Aorta (tissue), 5 donors: ENCODE data around the gene EFTUD2. TPM values are rescaled to one million over a fixed set of nuclear protein-coding genes. Genes with fewer than 3 reads are reported as not detected.

Experiments
- ATAC-seq: fragments of 200-7000 bp; cut with Tn5 transposase; one replicate; pipeline ENCODE4 v1.9.1; 2022; ENCODE audit warnings: moderate library complexity; ENCODE audit not compliant: low FRiP score
- DNase-seq, 2 donors: peaks; one replicate each; pipeline ENCODE4 v3.0.0-alpha.2; 2020
- H3K27ac ChIP-seq, 2 donors: one replicate each; pipeline ENCODE4 v1.5.1; 2013; ENCODE audit warnings: low read length in 2 of 2, mild to moderate bottlenecking in 2 of 2, moderate library complexity in 2 of 2, control low read depth in 1 of 2, inconsistent platforms in 1 of 2, low read depth in 1 of 2
- H3K27me3 ChIP-seq, 2 donors: one replicate each; pipeline ENCODE4 v1.6.1; 2013; ENCODE audit warnings: control low read depth in 1 of 2, low read length in 1 of 2, mild to moderate bottlenecking in 1 of 2, moderate library complexity in 1 of 2; ENCODE audit not compliant: insufficient read depth in 2 of 2, control insufficient read depth in 1 of 2
- H3K36me3 ChIP-seq, 2 donors: one replicate each; pipeline ENCODE4 v1.6.1; 2013; ENCODE audit warnings: control low read depth in 1 of 2, low read length in 1 of 2, mild to moderate bottlenecking in 1 of 2; ENCODE audit not compliant: insufficient read depth in 2 of 2, control insufficient read depth in 1 of 2
- H3K4me1 ChIP-seq, 2 donors: one replicate each; pipeline ENCODE4 v1.6.1; 2013; ENCODE audit warnings: low read length in 2 of 2, control low read depth in 1 of 2, mild to moderate bottlenecking in 1 of 2, moderate library complexity in 1 of 2; ENCODE audit not compliant: insufficient read depth in 2 of 2, control insufficient read depth in 1 of 2
- H3K4me3 ChIP-seq, 2 donors: one replicate each; pipeline ENCODE4 v1.5.1; 2013; ENCODE audit warnings: low read length in 2 of 2, control low read depth in 1 of 2, mild to moderate bottlenecking in 1 of 2
- H3K9me3 ChIP-seq: one replicate; pipeline ENCODE4 v1.6.1; 2013; ENCODE audit warnings: mild to moderate bottlenecking, low read length; ENCODE audit not compliant: control insufficient read depth
- WGBS, 2 donors: extraction: QIAGEN DNeasy Blood & Tissue Kit; methylation state at CpG; one replicate each; pipeline ENCODE4 v1.1.7; 2013; 5-methylcytosine and 5-hydroxymethylcytosine counted together
- intact Hi-C, 2 donors: fragments of 100-400 bp; cut with DNase I; formaldehyde crosslinking; loops; one replicate each; pipeline versions ENCODE4 v1.14.2 to v1.15.0; 2022
- polyA plus RNA-seq, 2 donors: library from polyadenylated mRNA; stranded (reverse); fragments of 200-250 nt; gene quantifications; one replicate each; pipeline ENCODE4 v1.2.3, GENCODE V29; 2013
- total RNA-seq, 2 donors: library from RNA; stranded (reverse); fragmentation: NEBNext Ultra II Directional; extraction: Animal tissue kit (Norgen Biotek cat#: 25700); gene quantifications; one replicate each; pipeline ENCODE4 v1.2.1, GENCODE V29; 2021
- donor health status: healthy with polysubstance abuse.
- donor health status: Bipolar disorder and iron deficiency.
- donor health status: DM: no; HTN: no; CAD: no.
- donor health status: DM: no; HTN: no; CAD: no.
- donor health status: DM: yes; HTN: yes; CAD: no.

EFTUD2 gene
- total and polyA plus RNA-seq, 4 donors, result 17.8 to 78.6 (median 51.0) TPM

DNA sequence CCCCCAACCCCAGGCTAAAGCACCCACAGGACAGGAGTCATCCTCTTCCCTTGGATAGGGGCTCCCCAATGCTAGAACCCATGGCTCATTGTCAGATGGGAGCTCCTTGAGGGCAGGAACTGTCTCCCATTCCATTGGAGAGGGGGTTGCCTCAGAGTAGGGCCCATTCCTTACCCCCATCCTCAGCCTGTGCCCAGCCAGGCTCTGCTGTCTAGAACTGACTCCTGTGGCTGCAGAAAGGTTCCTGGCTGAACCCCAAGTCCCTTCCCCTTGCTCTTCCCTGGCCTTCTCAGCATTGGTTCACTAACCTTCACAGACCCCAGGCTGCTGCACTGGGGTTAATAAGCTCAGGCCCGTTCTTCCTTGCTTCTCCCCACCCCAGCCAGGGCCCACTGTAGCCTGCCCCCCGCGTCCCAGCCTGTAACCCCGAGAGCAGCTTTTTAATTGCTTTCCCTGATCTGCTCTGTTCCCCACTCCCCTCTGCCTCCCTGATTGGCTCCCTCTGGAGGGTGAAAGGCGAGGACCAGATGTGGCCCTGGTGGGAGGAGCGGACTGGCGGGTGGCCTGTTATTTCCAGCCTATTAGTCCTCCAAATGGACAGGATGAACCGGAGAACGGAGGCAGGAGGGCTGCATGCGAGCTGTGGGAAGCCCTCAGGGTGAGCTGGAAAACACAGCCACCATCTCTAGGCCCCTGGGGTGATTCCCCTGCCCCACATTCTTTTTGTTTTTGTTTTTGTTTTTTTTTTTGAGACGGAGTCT, 22.1 kb upstream of the EFTUD2 start:
- Histone ChIP-seq H3K36me3 (no peaks in the 10 kb centered on the region), H3K9me3 (no peaks in the 10 kb centered on the region), H3K27me3 (no peaks in the 10 kb centered on the region), H3K4me1 (no peaks in the 10 kb centered on the region), H3K4me3 (no peak overlapping the region), H3K27ac (no peak overlapping the region)
- ATAC-seq (no peak), DNase-seq (peak in 1 of 2 donors; percentile 62)
- WGBS, 2 donors, result 83 to 85% methylated on average over 11 of the region's 11 CpGs
- intact Hi-C loops, result loop anchor here in 1 of 2 donors (5.0 kb wide), 1 partner anchor 181 kb away; no protein-coding TSS in a partner anchor

DNA sequence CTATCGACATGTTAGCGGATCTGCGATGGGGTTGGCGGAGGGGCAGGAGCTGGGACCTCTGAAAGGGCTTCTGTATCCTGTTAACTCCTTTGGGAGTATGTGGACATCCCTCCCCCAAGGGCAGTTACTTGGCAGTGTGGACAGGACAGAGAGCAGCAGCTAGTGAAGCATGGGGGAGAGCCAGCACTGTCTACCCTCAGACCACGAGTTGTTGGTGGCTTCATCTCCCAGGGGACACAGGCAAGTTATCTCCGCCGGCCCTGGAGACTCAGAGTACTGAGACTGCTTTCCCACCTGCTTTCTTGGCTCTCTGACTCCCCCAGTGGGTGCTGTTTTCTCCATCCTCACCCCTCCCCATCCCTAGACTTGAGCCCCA, 21.3 kb upstream of the EFTUD2 start:
- DNase-seq, result peak in 1 of 2 donors; percentile 51
- Histone ChIP-seq H3K27ac (no peak overlapping the region), H3K9me3 (no peaks in the 10 kb centered on the region), H3K4me1 (no peaks in the 10 kb centered on the region), H3K4me3 (no peak overlapping the region), H3K27me3 (no peaks in the 10 kb centered on the region), H3K36me3 (no peaks in the 10 kb centered on the region)
- 63 to 69% methylated on average over 7 of the region's 7 CpGs for WGBS, 2 donors
- intact Hi-C loops, result loop anchor here (1.0 to 5.0 kb wide), 3 partner anchors 101 to 182 kb away; no protein-coding TSS in a partner anchor
- ATAC-seq, result no peak

DNA sequence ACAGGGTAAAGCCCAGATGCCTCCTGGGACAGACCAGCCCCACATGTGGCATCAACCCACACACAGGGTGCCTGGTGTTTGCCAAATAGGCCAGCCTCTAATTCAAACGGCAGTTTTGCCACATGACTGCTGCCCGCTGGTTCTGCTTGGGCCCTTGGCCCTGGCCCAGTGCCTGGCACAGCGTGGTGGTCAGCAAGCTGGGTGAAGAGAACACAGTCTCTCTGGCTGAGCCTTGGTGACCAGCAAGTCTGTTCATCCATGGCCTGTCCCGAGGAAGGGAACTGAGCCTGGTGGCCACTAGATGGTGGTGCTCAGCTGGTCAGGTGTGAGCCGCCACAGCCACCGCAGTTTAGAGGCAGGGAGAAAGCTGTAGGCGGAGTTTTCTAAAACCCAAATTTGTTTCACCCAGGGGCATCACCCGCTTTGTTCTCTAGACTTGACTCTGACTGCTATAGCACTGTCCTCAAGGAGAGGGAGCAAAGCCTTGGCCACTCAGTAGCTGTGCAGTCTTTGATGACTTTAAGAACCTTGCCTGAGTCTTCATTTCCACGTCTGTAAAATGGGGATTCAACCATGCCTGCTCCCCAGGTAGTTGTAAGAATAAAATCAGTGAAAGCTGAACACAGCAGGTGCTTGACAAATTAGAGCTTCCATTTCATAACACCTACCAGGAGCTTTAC, 20.8 kb upstream of the EFTUD2 start:
- ATAC-seq (peak; percentile 87), DNase-seq (peak; percentile 87 to 92)
- H3K36me3 ChIP-seq, result no peaks in the 10 kb centered on the region
- intact Hi-C loops, result loop anchor here (1.0 to 5.0 kb wide), 3 partner anchors 101 to 182 kb away; no protein-coding TSS in a partner anchor
- no peak overlapping the region for H3K4me3 ChIP-seq
- no peaks in the 10 kb centered on the region for H3K27me3 ChIP-seq
- H3K4me1 ChIP-seq, result no peaks in the 10 kb centered on the region
- 4% methylated on average over 9 of the region's 9 CpGs for WGBS, 2 donors
- no peaks in the 10 kb centered on the region for H3K9me3 ChIP-seq
- H3K27ac ChIP-seq, result no peak overlapping the region

DNA sequence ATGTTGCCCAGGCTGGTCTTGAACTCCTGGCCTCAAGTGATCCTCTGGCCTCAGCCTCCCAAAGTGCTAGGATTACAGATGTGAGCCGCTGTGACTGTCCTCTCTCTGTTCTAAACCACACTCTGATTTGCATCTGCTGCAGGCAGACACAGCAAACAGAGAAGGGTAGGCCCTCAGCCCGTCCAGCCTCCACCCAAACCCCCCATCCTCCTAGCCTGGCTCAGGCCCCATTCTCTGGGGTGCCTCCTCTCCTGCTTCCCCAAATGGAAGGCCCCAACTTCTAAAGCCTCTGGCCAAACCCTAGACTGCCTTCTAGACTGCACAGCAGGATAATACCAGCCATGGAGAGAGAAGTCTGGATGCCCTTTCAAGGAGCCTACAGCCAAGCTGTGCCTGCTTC, 20.2 kb upstream of the EFTUD2 start:
- no peaks in the 10 kb centered on the region for H3K36me3 ChIP-seq
- 78 to 82% methylated on average over 2 of the region's 2 CpGs for WGBS, 2 donors
- no peak overlapping the region for H3K4me3 ChIP-seq
- H3K4me1 ChIP-seq, result no peaks in the 10 kb centered on the region
- H3K27ac ChIP-seq, result no peak overlapping the region
- ATAC-seq (no peak), DNase-seq (peak; percentile 4 to 31)
- intact Hi-C loops, result no loop called here
- no peaks in the 10 kb centered on the region for H3K27me3 ChIP-seq
- no peaks in the 10 kb centered on the region for H3K9me3 ChIP-seq

DNA sequence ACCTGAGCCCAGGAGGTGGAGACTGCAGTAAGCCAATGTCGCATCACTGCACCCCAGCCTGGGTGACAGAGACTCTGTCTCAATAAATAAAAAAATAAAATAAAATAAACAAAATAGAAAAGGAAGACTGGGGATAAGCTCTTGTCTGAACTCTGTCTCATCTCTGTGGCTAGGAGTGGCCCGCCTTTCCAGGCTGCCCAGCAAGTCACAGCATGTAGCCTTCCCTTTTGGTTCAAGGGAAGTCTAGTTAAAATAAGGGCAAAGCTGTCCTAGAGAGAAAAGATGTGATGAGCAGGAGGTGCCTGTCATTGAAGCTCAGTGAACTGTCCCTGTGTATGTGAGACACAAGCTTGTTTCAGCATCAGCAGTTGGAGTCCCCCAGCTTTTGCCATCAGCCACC, 18.8 kb upstream of the EFTUD2 start:
- intact Hi-C loops, result no loop called here
- H3K27ac ChIP-seq, result no peak overlapping the region
- no peaks in the 10 kb centered on the region for H3K36me3 ChIP-seq
- peak in 1 of 2 donors; percentile 31 for DNase-seq
- no peaks in the 10 kb centered on the region for H3K4me1 ChIP-seq
- ATAC-seq, result no peak
- H3K9me3 ChIP-seq, result no peaks in the 10 kb centered on the region
- WGBS, 2 donors, result 96 to 98% methylated on average over 2 of the region's 2 CpGs
- H3K27me3 ChIP-seq, result no peaks in the 10 kb centered on the region
- no peak overlapping the region for H3K4me3 ChIP-seq

DNA sequence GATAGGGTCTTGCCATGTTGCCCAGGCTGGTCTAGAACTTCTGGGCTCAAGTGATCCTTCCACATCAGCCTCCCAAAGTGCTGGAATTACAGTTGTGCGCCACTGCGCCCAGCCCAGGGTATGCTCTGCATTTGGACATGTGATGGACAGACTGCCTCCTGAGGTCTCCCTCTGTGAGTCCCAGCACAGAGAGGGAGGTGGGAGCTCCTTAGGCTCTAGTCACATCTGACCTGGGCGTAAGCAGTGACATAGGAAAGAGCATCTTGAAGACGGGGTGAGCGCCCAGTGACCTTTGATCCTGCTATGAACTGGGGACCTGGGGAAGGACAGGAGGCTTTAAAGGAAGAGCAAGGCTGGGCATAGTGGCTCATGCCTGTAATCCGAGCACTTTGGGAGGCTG, 18.2 kb upstream of the EFTUD2 start:
- no peak overlapping the region for H3K4me3 ChIP-seq
- no peak for ATAC-seq
- H3K27ac ChIP-seq, result no peak overlapping the region
- peak; percentile 29 to 32 for DNase-seq
- H3K36me3 ChIP-seq, result no peaks in the 10 kb centered on the region
- no peaks in the 10 kb centered on the region for H3K9me3 ChIP-seq
- H3K4me1 ChIP-seq, result no peaks in the 10 kb centered on the region
- no peaks in the 10 kb centered on the region for H3K27me3 ChIP-seq
- intact Hi-C loops, result loop anchor here (2.0 kb wide), 1 partner anchor 215 kb away; the partner anchor contains the start of gene PLCD3 (in 2 of the 2)
- WGBS, 2 donors, result 91 to 92% methylated on average over 6 of the region's 6 CpGs

DNA sequence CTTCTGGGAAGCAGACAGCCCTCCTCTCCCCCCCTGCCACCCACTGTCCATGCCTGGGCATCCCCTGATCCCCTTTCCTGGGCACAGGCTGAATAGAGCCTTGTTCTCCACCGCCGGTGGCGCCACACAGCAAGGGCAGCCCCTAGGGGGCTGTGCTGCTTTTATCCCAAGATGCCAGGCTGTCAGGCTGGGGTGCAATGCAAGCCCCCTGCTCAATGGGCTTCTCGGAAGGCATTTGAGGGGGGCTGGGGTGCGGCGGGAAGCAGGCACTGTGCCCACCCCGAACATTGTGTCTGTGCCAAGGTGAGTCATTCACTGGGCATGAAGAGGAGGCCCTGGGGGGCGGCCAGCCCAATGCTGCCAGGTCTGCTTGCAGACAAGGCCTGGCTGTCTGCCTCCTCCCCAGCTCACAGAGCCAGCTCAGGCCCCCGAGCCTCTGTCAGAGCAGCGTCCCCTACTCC, 17.6 kb upstream of the EFTUD2 start:
- H3K4me1 ChIP-seq, result no peaks in the 10 kb centered on the region
- intact Hi-C loops, result loop anchor here (2.0 kb wide), 1 partner anchor 216 kb away; the partner anchor contains the start of gene PLCD3 (in 2 of the 2)
- ATAC-seq (peak; percentile 44), DNase-seq (peak; percentile 83 to 90)
- no peaks in the 10 kb centered on the region for H3K36me3 ChIP-seq
- WGBS, 2 donors, result 7 to 8% methylated on average over 10 of the region's 10 CpGs
- no peak overlapping the region for H3K4me3 ChIP-seq
- peak overlapping the region; percentile 49 to 66 for H3K27ac ChIP-seq
- no peaks in the 10 kb centered on the region for H3K27me3 ChIP-seq
- H3K9me3 ChIP-seq, result no peaks in the 10 kb centered on the region

DNA sequence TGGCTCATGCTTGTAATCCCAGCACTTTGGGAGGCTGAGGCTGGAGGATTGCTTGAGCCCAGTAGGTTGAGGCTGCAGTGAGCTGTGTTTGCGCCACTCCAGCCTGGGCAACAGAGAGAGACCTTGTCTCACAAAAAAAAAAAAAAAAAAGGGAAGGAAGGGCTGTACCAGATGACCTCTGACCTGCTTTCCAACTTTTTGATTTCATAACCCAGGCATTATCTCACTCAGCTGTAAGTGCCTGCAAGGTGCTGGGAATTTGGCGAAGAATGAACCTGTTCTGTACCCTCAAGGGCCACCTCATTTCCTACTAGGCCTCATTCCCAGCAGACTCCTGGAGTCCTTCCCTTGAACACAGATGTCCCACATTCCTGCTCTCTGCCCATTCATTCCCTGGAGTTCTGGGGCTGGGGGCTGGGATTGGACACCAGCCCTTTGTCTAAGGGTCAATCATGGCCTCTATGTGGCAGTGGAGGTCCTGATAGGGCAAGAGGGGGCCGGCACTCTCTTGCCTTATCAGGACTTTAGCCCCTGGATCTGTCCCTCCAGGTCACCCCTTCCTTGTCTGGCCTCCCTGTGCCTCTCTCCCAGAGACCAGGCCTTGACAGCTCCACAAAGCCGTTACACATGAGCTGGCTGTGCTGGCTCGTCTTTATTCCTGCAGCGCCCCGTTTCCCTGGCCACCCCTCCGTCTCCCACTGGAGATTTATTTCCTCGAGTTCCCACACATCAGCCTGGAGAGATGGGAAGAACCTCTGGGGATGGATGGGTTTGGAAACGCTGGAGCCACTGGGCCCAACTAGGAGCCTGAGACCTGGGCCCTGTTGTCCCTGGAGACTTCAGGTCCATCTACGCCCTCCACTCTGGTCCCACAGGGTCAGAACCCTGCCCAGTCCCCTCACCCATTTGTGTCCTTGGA, 16.9 kb upstream of the EFTUD2 start:
- Histone ChIP-seq H3K4me3 (no peak overlapping the region), H3K9me3 (no peaks in the 10 kb centered on the region), H3K4me1 (no peaks in the 10 kb centered on the region), H3K36me3 (no peaks in the 10 kb centered on the region), H3K27me3 (no peaks in the 10 kb centered on the region), H3K27ac (peak overlapping the region; percentile 59 to 66)
- 31 to 35% methylated on average over 10 to 11 of the region's 11 CpGs for WGBS, 2 donors
- peak; percentile 24 to 59 for DNase-seq
- intact Hi-C loops, result loop anchor here (2.0 kb wide), 1 partner anchor 217 kb away; the partner anchor contains the start of gene PLCD3 (in 2 of the 2)
- no peak for ATAC-seq
